Astrocyte of the cerebellum (primary cell): ENCODE results near the gene ANKRD33B.
"Not testable (repeated sequence)": the region's sequence is repeated elsewhere in the genome, so short reads cannot be mapped to it uniquely, and the experiment has no call there.

ENCODE experiments used
- DNase-seq: peaks from one replicate; pipeline ENCODE4 v3.0.0-alpha.2; 2011; ENCODE audit warnings: low read depth
- H3K4me3 ChIP-seq: 2 replicates; pipeline ENCODE4 v1.5.1; 2011; ENCODE audit warnings: mild to moderate bottlenecking, low read depth, low read length, moderate library complexity
- in situ Hi-C: cut with HindIII; loops from 2 replicates; pipeline ENCODE4 v1.10.0; 2017; ENCODE audit warnings: low sequenced_read_pairs
- TF ChIP-seq, protein P1 (sequence below): IDR thresholded peaks from 2 replicates; pipeline ENCODE4 v1.5.1; 2012; ENCODE audit warnings: low read length, low read depth, moderate library complexity, mild to moderate bottlenecking; ENCODE audit errors: missing control alignments

Gene ANKRD33B

GRCh38 chr5:10637944-10638343 is 74.1 kb downstream of the ANKRD33B start:
- TF ChIP-seq, protein P1, sequence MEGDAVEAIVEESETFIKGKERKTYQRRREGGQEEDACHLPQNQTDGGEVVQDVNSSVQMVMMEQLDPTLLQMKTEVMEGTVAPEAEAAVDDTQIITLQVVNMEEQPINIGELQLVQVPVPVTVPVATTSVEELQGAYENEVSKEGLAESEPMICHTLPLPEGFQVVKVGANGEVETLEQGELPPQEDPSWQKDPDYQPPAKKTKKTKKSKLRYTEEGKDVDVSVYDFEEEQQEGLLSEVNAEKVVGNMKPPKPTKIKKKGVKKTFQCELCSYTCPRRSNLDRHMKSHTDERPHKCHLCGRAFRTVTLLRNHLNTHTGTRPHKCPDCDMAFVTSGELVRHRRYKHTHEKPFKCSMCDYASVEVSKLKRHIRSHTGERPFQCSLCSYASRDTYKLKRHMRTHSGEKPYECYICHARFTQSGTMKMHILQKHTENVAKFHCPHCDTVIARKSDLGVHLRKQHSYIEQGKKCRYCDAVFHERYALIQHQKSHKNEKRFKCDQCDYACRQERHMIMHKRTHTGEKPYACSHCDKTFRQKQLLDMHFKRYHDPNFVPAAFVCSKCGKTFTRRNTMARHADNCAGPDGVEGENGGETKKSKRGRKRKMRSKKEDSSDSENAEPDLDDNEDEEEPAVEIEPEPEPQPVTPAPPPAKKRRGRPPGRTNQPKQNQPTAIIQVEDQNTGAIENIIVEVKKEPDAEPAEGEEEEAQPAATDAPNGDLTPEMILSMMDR = no peak
- no peak overlapping the region for H3K4me3 ChIP-seq
- in situ Hi-C loops = no loop called here
- no peak for DNase-seq

- in situ Hi-C loops, DNase-seq, H3K4me3 ChIP-seq: not testable (repeated sequence)
Observed at GRCh38 chr5:10638723-10639122, 74.9 kb downstream of the ANKRD33B start.

- in situ Hi-C loops = no loop called here
- H3K4me3 ChIP-seq = no peak overlapping the region
- DNase-seq = no peak
- TF ChIP-seq, protein P1 = no peak
Observed at GRCh38 chr5:10639846-10640368, 76.0 kb downstream of the ANKRD33B start.

DNA sequence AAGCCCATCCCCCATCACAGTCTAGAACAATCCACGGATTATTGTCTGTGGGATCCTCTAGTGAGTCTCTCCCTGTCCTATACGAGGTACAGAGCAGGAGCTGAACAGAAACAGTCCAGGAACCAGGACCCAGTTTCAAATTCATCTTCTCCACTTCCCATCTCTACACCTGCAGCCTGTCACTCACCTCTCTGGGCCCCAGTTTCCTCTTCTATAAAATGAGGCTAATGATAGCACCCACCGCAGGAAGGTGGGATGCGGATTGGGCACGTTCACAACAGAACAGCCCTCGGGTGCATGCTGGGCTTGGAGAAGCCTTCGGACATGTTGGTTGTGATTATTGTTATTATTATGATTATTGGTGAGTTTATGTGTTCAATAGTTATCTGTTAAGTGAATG is 78.5 kb downstream of the ANKRD33B start:
- TF ChIP-seq, protein P1 = no peak
- H3K4me3 ChIP-seq = no peak overlapping the region
- DNase-seq = no peak
- in situ Hi-C loops = no loop called here

GRCh38 chr5:10644192-10644591 is 80.3 kb downstream of the ANKRD33B start:
- in situ Hi-C loops = no loop called here
- DNase-seq = no peak

DNA sequence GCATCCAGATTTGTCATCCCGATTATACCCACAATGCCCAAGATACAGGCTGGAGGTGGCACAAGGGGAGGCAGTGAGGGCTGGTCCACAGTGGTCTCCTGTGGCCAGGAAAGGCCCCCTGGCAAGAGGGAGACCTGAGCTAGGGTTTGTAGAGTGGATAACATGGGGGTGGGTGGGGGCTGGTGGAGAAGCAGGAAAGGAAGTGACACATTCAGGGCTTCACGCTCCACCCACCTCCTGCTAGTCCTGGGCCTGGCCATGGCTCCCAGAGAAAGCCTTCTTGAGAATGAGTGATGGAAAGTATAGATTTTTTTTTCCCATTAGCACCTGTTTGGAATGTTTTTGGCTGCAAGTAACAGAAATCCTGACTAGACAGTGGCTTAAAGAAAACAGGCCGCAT is 81.3 kb downstream of the ANKRD33B start:
- TF ChIP-seq, protein P1 = no peak
- H3K4me3 ChIP-seq = no peak overlapping the region
- no peak for DNase-seq
- in situ Hi-C loops = no loop called here

More at GRCh38 chr5:10644192-10644591, 80.3 kb downstream of the ANKRD33B start:
- no peak overlapping the region for H3K4me3 ChIP-seq
- TF ChIP-seq, protein P1 = no peak

DNA sequence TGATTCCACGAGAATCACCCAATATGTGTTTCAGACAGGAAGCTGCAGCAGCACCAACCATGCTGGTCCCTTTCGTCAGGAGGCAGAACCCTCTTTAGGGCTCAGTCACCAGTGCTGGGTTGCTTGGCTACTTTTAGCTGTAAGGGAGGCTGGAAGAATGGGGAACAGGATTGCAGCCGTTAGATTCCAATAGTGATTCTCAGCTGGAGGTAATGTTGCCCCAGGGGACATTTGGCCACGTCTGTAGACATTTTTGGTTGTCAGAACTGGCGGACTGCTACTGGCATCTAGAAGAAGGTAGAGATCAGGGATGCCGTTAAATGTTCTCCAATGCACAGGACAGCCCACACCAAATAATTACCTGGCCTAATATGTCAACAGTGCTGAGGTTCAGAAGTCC is 81.8 kb downstream of the ANKRD33B start:
- H3K4me3 ChIP-seq = no peak overlapping the region
- TF ChIP-seq, protein P1 = no peak
- no peak for DNase-seq
- in situ Hi-C loops = no loop called here
